BE2C (cell line): ENCODE results near the gene EPB41L1. TPM values are rescaled to one million over a fixed set of nuclear protein-coding genes. Genes with fewer than 3 reads are reported as not detected.

Experiments
- DNase-seq: peaks from one replicate; pipeline ENCODE4 v3.0.0-alpha.2; 2020
- H3K27me3 ChIP-seq: fragments of 250-450 bp; sonication (Bioruptor Pico); 2 replicates; pipeline ENCODE4 v1.5.1; 2020; ENCODE audit warnings: mild to moderate bottlenecking
- H3K36me3 ChIP-seq: fragments of 250-450 bp; sonication (Bioruptor Pico); 2 replicates; pipeline ENCODE4 v1.5.1; 2020; ENCODE audit warnings: mild to moderate bottlenecking
- H3K4me1 ChIP-seq: fragments of 250-450 bp; sonication (Bioruptor Pico); 2 replicates; pipeline ENCODE4 v1.5.1; 2020
- H3K4me3 ChIP-seq: 2 replicates; pipeline ENCODE4 v1.5.1; 2011; ENCODE audit warnings: low read depth, low read length
- H3K9me3 ChIP-seq: fragments of 250-450 bp; sonication (Bioruptor Pico); 2 replicates; pipeline ENCODE4 v1.5.1; 2020
- polyA plus RNA-seq: library from polyadenylated mRNA; unstranded; fragments of >200 nt; gene quantifications from one replicate; pipeline ENCODE4 v1.2.1, GENCODE V29; 2012; ENCODE audit warnings: low read depth, missing spikeins; ENCODE audit not compliant: insufficient read length, insufficient read depth
- TF ChIP-seq, protein P1 (sequence below): IDR thresholded peaks from 2 replicates; pipeline ENCODE4 v1.5.1; 2012; ENCODE audit warnings: mild to moderate bottlenecking, low read depth, low read length

Gene EPB41L1
- polyA plus RNA-seq: 16.4 TPM

DNA sequence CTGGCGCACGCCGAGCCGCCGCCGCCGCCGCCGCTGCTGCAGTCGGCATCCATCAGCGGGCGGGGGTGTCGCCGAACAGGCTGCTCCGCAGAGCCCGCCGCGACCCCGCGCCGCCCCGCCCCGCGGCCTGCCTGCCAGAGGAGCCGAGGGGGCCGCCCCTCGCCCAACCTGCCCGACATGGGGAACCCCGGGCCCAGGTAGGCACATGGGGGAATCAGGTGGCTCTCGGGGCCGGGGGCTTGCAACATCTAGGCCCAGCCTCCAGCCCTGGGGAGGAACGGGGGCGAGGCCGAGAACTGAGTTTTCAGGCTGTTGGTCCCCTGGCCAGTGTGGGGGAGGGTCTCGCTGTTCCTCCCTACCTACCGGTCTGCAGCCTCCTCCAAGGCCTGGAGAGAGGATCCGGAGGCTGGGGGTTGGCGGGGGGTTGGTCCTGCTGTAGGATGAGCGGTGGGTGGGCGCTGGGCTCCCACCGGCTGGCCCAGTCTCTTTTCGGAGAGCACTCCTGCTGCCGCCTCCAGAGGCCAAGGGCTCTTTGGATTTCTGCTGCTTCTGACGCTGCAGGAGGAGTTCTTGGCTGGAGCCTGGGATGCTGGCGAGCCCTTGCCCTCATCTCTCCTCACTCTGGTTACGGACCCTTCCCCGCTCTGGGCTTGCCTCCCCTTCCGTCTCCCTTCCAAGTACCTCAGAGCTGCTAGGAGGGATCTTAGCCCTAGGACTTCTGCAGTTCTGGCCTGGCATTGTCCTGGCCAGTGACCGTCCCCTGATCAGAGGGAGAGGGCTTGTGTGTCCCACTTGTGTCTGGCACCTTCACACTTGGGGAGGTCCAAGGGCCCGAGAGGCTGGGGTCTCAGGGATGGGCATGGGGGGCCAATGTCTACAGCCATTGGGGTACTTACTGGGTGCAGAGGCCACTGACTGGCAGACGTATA, at the start of gene EPB41L1:
Gene EPB41L1 (plus strand): TSS at position 41 of the 929 bp plus-strand sequence. CDS start 19,038 bp downstream, outside the sequence.
- TF ChIP-seq, protein P1, sequence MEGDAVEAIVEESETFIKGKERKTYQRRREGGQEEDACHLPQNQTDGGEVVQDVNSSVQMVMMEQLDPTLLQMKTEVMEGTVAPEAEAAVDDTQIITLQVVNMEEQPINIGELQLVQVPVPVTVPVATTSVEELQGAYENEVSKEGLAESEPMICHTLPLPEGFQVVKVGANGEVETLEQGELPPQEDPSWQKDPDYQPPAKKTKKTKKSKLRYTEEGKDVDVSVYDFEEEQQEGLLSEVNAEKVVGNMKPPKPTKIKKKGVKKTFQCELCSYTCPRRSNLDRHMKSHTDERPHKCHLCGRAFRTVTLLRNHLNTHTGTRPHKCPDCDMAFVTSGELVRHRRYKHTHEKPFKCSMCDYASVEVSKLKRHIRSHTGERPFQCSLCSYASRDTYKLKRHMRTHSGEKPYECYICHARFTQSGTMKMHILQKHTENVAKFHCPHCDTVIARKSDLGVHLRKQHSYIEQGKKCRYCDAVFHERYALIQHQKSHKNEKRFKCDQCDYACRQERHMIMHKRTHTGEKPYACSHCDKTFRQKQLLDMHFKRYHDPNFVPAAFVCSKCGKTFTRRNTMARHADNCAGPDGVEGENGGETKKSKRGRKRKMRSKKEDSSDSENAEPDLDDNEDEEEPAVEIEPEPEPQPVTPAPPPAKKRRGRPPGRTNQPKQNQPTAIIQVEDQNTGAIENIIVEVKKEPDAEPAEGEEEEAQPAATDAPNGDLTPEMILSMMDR: no peak
- Histone ChIP-seq H3K27me3 (no peaks in the 10 kb centered on the region), H3K4me3 (peak within 1 kb of the TSS; percentile 86), H3K36me3 (no peaks in the 10 kb centered on the region), H3K9me3 (no peaks in the 10 kb centered on the region), H3K4me1 (peaks cover 18% of the 10 kb centered on the region)
- peak; percentile 37 for DNase-seq

DNA sequence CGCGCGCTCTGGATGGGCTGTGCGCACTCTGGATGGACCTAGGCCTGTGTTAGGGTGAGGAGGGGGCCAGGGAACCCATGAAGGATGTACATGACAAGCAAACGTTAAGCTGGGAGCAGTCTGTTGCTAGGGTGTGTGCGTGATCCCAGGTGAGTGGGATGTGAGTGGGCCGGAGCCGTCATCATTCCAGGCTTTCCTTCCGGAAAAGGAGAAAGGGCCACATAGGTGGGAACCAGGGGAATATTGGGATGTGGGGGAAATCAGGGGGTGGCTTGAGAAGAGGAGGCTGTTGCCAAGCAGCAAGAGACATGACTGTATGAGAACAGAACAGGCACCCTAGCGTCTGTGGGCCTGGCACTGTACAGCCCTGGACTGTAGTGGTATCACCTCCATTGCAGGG, 49.7 kb upstream of the EPB41L1 start:
- no peaks in the 10 kb centered on the region for H3K27me3 ChIP-seq
- H3K9me3 ChIP-seq: no peaks in the 10 kb centered on the region
- no peak for DNase-seq
- no peak overlapping the region for H3K4me3 ChIP-seq
- no peaks in the 10 kb centered on the region for H3K36me3 ChIP-seq
- no peaks in the 10 kb centered on the region for H3K4me1 ChIP-seq
- TF ChIP-seq, protein P1: no peak

DNA sequence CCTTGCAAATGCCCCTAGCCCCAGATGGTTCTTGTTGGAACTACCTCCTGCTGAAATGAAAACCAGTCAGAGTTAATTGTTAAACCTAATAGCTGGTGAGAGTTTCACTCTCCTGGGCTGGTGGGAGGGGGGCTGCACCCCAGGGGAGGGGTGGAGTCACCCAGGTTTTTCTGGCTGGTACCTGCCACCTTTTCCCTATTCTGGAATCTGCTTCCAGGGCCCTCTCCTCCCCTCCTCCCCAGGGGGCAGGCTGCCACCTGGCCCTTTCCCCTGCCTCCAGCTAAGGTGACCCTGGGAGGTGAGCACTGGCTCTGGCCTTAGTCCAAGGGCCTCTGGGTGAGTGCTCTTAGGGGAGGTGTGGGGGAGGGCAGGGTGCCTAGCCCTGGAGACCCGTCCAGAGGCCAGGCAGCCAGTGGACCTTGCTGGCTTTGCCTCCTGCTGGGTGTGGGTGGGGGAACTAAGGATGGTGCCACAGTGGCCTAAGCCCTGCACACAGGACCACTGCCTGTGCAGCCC, 48.8 kb upstream of the EPB41L1 start:
- no peaks in the 10 kb centered on the region for H3K36me3 ChIP-seq
- no peaks in the 10 kb centered on the region for H3K27me3 ChIP-seq
- no peak for DNase-seq
- no peak overlapping the region for H3K4me3 ChIP-seq
- TF ChIP-seq, protein P1: no peak
- H3K9me3 ChIP-seq: no peaks in the 10 kb centered on the region
- H3K4me1 ChIP-seq: no peaks in the 10 kb centered on the region

DNA sequence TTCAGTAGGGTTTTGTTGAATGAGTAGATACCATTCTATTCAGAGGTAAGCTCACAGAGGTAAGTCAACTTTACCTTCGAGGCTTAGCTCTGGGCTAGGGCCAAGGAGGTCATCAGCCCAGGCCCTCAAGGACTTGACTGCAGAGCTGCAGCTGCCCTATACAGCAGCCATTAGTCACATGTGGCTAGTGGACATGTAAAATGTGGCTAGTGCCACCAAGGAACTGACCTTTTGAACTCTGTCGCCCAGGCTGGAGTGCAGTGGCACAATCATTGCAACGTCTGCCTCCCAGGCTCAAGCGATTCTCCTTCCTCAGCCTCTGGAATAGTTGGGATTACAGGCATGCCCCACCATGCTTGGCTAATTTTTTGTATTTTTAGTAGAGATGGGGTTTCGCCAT, 47.9 kb upstream of the EPB41L1 start:
- Histone ChIP-seq H3K36me3 (no peaks in the 10 kb centered on the region), H3K4me3 (no peak overlapping the region), H3K9me3 (no peaks in the 10 kb centered on the region), H3K27me3 (no peaks in the 10 kb centered on the region), H3K4me1 (no peaks in the 10 kb centered on the region)
- TF ChIP-seq, protein P1: no peak
- DNase-seq: no peak

DNA sequence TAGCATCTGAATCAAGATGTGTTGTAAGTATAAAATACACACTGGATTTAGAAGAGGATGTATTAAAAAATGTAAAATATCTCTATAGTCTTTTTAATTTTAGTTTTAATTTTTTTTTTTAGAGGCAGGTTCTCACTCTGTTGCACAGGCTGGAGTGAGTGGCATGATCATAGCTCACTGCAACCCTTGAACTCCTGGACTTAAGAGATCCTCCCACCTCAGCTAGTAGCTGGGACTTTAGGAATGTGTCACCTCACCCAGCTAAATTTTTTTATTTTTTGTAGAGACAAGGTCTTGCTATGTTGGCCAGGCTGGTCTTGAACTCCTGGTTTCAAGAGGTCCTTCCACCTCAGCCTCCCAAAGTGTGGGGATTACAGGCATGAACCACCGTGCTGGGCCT, 46.7 kb upstream of the EPB41L1 start:
- no peak for DNase-seq
- H3K4me3 ChIP-seq: no peak overlapping the region
- H3K27me3 ChIP-seq: no peaks in the 10 kb centered on the region
- H3K4me1 ChIP-seq: no peaks in the 10 kb centered on the region
- H3K9me3 ChIP-seq: no peaks in the 10 kb centered on the region
- no peaks in the 10 kb centered on the region for H3K36me3 ChIP-seq
- TF ChIP-seq, protein P1: no peak
